Stimulated activated CD8-positive, alpha-beta memory T cell treated with anti-CD3 and anti-CD28 coated beads, Interleukin-7, amount 100 ng/mL, for 24 hours (primary cell): Measurements from ENCODE around the gene CENPH.
A peak's percentile ranks its signal among the peaks of the same experiment; 100 is the strongest.
"Not testable (repeated sequence)": the region's sequence is repeated elsewhere in the genome, so short reads cannot be mapped to it uniquely, and the experiment has no call there.

Experiments used
- DNase-seq: peaks from one replicate; pipeline ENCODE4 v3.0.0-alpha.2; 2020; ENCODE audit warnings: low read depth

The CENPH gene

DNA sequence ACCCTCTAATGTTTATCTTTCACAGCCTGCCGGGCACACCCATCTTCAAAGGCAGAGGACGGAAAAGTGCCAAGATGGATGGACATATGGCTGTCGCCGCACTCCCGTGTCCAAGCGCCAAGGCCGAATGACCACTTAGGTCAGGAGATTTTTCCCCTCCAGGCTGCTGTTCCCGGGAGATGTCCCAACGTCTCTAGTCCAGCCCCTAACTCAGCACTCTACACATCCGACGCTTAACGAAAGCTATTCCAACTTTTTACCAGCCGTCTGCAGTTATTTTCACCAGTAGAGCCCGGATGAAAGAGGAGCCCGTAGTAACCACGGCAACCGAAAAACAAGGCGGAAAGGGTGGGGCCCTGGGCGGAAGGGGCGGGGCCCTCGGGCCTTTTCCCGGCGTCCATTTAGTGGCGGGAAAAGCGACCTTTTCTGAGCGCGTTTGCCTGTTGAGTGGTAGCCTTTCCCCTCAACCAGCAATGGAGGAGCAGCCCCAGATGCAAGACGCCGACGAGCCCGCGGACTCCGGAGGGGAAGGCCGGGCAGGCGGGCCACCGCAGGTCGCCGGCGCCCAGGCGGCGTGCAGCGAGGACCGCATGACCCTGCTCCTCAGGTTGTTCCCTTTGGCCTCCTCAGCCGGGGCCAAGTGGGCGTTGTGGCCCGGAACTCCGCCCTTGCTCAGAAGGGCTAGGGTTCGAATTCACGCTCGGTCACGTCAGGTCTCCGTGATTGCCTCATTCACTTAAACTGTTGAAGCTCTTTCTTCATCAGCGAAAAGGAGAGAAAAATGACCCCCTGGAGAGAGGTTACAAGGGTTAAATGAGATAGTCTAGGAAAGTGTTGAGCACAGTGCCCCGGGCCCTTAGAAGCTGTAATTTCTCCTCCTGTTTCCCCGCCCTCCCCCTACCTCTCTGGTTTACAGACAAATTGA is at the start of gene CENPH:
Gene CENPH (plus strand): TSS at position 422 of the 925 bp plus-strand sequence. CDS start 52 bp downstream, at position 474.
- peak; percentile 85 for DNase-seq

DNA sequence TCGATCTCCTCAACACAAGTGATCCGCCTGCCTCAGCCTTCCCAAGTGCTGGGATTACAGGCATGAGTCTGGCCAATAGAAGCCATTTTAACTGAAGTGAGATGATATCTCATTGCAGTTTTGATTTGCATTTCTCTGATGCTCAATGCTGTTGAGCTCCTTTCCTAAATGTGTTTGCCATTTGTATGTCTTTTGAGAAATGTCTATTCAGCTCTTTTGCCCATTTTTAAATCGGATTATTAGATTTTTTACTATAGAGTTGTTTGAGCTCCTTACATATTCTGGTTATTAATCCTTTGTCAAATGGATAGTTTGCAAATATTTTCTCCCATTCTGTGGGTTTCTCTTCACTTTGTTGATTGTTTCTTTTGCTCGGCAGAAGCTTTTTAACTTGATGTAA is 49.1 kb upstream of the CENPH start:
- DNase-seq: not testable (repeated sequence)

DNA sequence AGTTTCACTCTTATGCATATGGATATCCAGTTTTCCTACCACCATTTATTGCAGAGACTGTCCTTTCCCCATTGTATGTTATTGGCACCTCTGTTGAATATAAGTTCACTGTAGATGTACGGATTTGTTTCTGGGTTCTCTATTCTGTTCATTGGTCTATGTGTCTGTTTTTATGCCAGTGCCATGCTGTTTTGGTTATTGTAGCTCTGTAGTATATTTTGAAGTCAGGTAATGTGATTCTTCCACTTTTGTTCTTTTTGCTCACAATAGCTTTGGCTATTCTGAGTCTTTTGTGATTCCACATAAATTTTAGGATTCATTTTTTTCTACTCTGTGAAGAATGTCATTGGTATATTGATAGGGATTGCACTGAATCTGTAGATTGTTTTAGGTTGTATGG is 48.6 kb upstream of the CENPH start:
- DNase-seq: no peak

DNA sequence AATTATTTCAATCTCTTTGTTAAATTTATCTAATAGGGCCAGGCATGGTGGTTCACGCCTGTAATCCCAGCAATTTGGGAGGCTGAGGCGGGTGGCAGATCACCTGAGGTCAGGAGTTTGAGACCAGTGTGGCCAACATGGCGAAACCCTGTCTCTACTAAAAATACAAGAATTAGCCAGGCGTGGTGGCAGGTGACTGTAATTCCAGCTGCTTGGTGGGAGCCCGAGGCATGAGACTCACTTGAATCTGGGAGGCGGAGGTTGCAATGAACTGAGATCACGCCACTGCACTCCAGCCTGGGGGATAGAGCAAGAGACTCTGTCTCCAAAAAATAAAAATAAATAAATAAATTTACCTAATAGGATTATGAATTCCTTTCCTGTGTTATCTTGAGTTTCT is 40.8 kb upstream of the CENPH start:
- DNase-seq: not testable (repeated sequence)

GRCh38 chr5:69148981-69149675 is 40.3 kb upstream of the CENPH start:
- DNase-seq: no peak

DNA sequence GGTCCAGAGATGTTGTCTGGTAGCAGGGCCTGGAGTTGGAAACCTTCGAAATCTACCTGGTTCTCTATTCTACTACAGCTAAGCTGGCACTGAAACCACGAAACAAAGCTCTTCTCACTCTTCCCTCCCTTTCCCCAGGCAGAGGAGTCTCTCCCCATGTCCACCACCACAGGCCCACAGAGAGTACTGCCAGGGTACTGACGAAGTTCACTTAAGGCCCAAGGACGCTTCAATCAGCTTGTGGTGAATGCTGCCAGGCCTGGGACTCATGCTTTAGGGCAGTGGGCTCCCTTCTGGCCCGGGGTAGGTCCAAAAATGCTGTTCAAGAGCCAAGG is 39.7 kb upstream of the CENPH start:
- no peak for DNase-seq

DNA sequence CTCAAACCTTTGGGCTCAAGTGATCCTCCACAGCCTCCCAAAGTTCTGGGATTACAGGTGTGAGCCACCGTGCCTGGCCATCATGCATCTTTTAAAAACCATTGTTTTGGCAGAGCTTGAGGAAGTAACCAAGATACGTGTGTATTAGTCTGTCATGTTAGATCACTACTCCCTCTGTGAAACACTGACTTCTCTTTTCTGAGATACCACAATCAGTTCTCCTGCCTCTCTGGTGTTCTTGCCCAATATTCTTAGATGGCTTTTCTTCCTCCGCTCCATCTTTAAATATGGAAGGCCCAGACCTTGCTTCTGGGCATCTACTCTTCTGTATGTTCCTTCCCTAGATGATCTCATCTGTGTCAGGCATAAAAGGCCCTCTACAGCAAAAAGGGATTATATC is 36.7 kb upstream of the CENPH start:
- DNase-seq: no peak

DNA sequence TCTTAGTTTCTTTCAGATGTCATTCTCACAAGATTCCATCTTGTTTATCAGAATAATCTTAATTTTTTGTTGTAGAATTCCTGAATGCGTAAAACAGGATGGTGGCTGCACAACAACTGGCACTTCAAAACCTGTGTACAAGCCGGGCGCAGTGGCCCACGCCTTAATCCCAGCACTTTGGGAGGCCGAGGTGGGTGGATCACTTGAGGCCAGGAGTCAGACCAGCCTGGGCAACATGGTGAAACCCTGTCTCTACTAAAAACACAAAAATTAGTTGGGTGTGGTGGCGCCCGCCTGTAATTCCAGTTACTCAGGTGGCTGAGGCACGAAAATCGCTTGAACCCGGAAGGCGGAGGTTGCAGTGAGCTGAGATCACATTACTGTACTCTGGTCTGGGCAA is 32.9 kb upstream of the CENPH start:
- DNase-seq: no peak

- DNase-seq: no peak
Measured at GRCh38 chr5:69158039-69158438, 31.3 kb upstream of the CENPH start.

DNA sequence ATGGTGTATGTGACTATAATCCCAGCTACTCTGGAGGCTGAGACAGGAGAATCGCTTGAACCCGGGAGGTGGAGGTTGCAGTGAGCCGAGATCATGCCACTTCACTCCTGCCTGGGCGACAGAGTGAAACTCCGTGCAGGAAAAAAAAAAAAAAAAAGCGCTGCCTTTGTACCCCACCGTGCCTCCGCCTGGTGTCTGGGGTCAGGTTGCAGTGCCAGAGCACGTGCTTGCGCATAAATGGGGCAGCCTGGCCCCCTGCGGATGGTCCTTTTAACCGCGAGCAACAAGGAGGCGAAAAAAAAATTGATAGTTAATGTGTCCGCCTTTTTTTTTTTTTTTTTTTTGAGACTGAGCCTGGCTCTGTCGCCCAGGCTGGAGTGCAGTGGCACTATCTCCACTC is 28.7 kb upstream of the CENPH start:
- no peak for DNase-seq

GRCh38 chr5:69166686-69167492 is 22.5 kb upstream of the CENPH start, which contains the start of gene CCNB1:
CCNB1 (plus strand) TSS chr5:69167150; CDS start chr5:69167263, 113 bp downstream.
- peak; percentile 95 for DNase-seq

DNA sequence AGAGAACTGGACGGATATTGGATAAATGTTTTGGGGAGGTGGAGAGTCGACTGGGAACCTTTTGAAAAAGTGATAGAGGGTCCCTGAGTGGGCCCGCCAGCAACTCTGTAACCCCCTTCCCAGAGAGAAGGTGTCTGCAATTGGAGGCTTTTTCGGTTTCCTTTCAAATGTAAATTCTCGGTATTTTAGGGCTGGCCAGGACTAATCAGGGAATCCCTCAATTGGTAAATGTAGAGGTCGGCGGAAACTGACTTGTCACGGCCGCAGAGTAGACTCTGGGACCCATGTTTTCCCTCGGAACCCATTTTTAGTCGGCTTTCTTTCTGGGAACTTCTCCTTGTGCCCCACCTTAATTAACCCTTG is 21.9 kb upstream of the CENPH start:
- DNase-seq: no peak

- no peak for DNase-seq
Measured at GRCh38 chr5:69167929-69168328, 21.5 kb upstream of the CENPH start.

GRCh38 chr5:69170495-69170894 is 18.9 kb upstream of the CENPH start:
- DNase-seq: no peak

- no peak for DNase-seq
Measured at GRCh38 chr5:69170969-69171368, 18.4 kb upstream of the CENPH start.

GRCh38 chr5:69181659-69182293 is 7.6 kb upstream of the CENPH start:
- DNase-seq: not testable (repeated sequence)

- no peak for DNase-seq
Measured at GRCh38 chr5:69184621-69185020, 4.8 kb upstream of the CENPH start.

DNA sequence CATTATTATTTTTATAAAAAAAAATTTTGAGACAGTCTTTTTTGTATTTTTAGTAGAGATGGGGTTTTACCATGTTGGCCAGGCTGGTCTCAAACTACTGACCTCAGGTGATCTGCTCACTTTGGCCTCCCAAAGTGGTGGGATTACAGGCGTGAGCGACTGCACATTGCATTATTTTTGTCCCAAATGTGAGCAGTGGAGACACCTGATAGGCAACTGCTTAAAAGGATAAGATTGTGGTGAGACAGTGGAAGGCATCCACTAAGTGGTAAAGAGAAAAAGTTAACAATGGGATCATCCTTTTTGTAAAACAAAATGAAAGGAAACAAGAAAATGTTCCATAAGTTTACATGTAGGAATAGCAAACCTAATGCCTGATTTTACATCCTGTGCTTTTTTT is 2.0 kb upstream of the CENPH start:
- DNase-seq: no peak

- no peak for DNase-seq
Measured at GRCh38 chr5:69188811-69189161, 597 bp upstream of the CENPH start.

GRCh38 chr5:69202497-69202896 is 13.1 kb downstream of the CENPH start:
- DNase-seq: no peak

DNA sequence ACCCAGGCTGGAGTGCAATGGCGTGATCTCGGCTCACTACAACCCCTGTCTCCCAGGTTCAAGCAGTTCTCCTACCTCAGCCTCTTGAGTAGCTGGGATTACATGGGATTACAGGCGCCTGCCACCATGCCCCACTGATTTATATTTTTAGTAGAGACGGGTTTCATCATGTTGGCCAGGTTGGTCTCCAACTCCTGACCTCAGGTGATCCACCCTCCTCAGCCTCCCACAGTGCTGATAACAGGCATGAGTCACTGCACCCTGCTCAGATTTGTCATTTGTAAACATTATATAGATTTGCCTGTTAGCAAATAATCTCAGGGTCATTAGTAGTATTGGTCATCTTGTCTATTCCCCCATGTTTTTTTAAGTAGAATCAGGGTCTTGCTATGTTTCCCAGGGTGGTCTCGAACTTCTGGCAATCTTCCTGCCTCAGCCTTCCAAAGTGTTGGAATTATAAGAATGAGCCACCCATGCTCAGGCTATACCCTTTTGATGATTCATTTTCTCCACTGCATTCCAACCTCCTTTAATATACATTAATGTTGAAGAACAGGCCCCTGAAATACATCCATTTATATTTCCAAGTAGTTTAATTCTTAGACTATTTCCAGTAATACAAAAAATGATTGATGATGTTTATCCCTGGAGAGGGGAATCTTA is 17.3 kb downstream of the CENPH start:
- no peak for DNase-seq

- no peak for DNase-seq
Measured at GRCh38 chr5:69209602-69210001, 20.2 kb downstream of the CENPH start.
